Neural crest cell (in vitro differentiated cells): ENCODE data around the gene EXD3. TPM values are rescaled to one million over a fixed set of nuclear protein-coding genes. Genes with fewer than 3 reads are reported as not detected.
"Not testable (repeated sequence)": the region's sequence is repeated elsewhere in the genome, so short reads cannot be mapped to it uniquely, and the experiment has no call there.

Experiments
- DNase-seq: peaks from one replicate; pipeline ENCODE4 v3.0.0; 2021; ENCODE audit warnings: low read depth, mixed read lengths, low spot score
- H3K27ac Mint-ChIP-seq: one replicate; pipeline ENCODE4 v1.8.0; 2021; ENCODE audit warnings: mild to moderate bottlenecking, mixed read lengths; ENCODE audit not compliant: unreplicated experiment
- H3K27me3 Mint-ChIP-seq: 2 replicates; pipeline ENCODE4 v1.8.0; 2021; ENCODE audit warnings: low read depth, mild to moderate bottlenecking, mixed read lengths
- H3K36me3 Mint-ChIP-seq: 2 replicates; pipeline ENCODE4 v1.8.0; 2021; ENCODE audit warnings: low read depth, mild to moderate bottlenecking, mixed read lengths
- H3K4me1 Mint-ChIP-seq: 2 replicates; pipeline ENCODE4 v1.8.0; 2021; ENCODE audit warnings: mixed read lengths
- H3K4me3 Mint-ChIP-seq: one replicate; pipeline ENCODE4 v1.8.0; 2021; ENCODE audit warnings: mild to moderate bottlenecking, mixed read lengths
- H3K9me3 Mint-ChIP-seq: 2 replicates; pipeline ENCODE4 v1.8.0; 2021; ENCODE audit warnings: mixed read lengths
- microRNA-seq: library from miRNA; unstranded; fragments of <30 nt; microRNA quantifications from one replicate; pipeline ENCODE4, GENCODE V29; 2020
- total RNA-seq: library from RNA; stranded (reverse); gene quantifications from 2 replicates; pipeline ENCODE4 v1.2.1, GENCODE V29; 2021
- TF ChIP-seq, protein P1 (sequence below): fragments of 200-600 bp; sonication (generic); conservative IDR thresholded peaks from 2 replicates; pipeline ENCODE4 v1.5.0; 2021; ENCODE audit warnings: antibody characterized with exemption, mild to moderate bottlenecking

EXD3 gene
- total RNA-seq, 1 donor from 2014 or later, result 15.1 TPM

DNA sequence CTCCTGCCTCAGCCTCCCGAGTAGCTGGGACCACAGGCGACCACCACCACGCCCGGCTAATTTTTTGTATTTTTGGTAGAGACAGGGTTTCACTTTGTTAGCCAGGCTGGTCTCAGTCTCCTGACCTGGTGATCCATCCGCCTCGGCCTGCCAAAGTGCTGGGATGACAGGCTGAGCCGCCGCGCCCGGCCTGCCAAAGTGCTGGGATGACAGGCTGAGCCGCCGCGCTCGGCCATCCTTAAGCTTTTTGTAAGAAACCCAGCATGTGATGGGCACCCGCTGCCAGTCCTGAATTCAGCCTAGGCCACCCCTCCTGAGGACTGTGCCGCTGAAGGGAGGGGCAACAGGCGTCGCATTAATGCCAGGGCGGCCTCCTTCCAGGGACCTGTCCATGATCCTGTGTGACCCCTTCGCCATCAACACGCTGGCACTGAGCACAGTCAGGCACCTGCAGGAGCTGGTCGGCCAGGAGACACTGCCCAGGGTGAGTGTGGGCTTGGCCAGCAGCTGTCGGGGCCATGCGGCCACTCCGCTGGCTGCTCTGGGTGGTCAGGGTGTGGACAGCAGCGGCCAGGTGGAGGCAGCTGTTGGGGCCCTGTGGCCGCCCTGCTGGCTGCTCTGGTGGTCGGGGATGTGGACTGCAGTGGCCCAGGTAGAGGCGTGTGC, 157.3 kb downstream of the EXD3 start:
- Mint-ChIP-seq H3K9me3 (no peaks in the 10 kb centered on the region), H3K27me3 (no peaks in the 10 kb centered on the region), H3K4me1 (peaks cover 10% of the 10 kb centered on the region), H3K27ac (no peak overlapping the region), H3K4me3 (no peak overlapping the region), H3K36me3 (peaks cover 12% of the 10 kb centered on the region)
- TF ChIP-seq, protein P1, sequence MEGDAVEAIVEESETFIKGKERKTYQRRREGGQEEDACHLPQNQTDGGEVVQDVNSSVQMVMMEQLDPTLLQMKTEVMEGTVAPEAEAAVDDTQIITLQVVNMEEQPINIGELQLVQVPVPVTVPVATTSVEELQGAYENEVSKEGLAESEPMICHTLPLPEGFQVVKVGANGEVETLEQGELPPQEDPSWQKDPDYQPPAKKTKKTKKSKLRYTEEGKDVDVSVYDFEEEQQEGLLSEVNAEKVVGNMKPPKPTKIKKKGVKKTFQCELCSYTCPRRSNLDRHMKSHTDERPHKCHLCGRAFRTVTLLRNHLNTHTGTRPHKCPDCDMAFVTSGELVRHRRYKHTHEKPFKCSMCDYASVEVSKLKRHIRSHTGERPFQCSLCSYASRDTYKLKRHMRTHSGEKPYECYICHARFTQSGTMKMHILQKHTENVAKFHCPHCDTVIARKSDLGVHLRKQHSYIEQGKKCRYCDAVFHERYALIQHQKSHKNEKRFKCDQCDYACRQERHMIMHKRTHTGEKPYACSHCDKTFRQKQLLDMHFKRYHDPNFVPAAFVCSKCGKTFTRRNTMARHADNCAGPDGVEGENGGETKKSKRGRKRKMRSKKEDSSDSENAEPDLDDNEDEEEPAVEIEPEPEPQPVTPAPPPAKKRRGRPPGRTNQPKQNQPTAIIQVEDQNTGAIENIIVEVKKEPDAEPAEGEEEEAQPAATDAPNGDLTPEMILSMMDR, result no peak
- no peak for DNase-seq

DNA sequence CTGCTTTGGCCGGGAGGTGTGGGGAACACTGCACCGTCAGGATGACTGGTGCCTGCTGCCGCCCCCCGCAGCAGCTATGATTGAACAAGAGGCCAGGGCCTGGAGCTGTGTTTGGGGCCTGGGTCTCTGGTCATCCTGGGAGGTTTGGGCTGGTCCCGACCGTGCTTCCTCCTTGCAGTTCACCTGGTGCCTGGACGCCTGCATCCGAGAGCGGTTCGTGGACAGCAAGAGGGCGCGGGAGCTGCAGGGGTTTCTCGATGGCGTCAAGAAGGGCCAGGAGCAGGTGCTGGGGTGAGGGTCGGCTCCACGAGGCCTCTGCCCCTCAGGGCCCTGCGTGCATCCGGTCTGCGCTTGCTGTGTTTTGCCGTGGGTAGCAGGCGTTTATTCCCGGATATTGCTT, 158.9 kb downstream of the EXD3 start:
- H3K4me3 Mint-ChIP-seq, result no peak overlapping the region
- H3K27ac Mint-ChIP-seq, result no peak overlapping the region
- TF ChIP-seq, protein P1, result no peak
- H3K4me1 Mint-ChIP-seq, result peaks cover 10% of the 10 kb centered on the region
- H3K27me3 Mint-ChIP-seq, result no peaks in the 10 kb centered on the region
- peaks cover 10% of the 10 kb centered on the region for H3K36me3 Mint-ChIP-seq
- no peak for DNase-seq
- H3K9me3 Mint-ChIP-seq, result no peaks in the 10 kb centered on the region

DNA sequence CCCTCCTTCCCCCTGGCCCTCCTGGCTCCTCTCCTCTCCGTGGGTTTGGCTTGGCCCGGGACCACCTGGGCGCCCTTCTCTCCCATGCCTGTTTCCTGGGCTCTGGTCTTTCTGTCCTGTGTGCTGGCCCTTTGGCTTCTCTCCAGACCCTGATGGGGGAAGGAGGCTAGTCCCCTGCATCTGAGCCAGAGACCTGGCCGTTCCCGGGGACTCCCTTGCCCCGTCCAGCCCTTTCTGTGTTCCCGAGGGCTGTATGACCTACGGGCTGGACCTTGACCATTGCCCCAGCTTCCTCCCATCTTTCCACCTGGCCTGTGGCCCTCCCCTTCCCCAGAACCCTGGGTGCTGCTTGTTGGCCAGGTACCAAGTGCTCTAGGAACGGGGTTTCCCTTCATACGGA, 159.5 kb downstream of the EXD3 start:
- H3K9me3 Mint-ChIP-seq, result no peaks in the 10 kb centered on the region
- no peaks in the 10 kb centered on the region for H3K27me3 Mint-ChIP-seq
- peak overlapping the region; percentile 12 for H3K4me3 Mint-ChIP-seq
- no peak for DNase-seq
- peaks cover 7% of the 10 kb centered on the region for H3K36me3 Mint-ChIP-seq
- peak overlapping the region; percentile 6 for H3K27ac Mint-ChIP-seq
- H3K4me1 Mint-ChIP-seq, result peaks cover 7% of the 10 kb centered on the region
- TF ChIP-seq, protein P1, result no peak

DNA sequence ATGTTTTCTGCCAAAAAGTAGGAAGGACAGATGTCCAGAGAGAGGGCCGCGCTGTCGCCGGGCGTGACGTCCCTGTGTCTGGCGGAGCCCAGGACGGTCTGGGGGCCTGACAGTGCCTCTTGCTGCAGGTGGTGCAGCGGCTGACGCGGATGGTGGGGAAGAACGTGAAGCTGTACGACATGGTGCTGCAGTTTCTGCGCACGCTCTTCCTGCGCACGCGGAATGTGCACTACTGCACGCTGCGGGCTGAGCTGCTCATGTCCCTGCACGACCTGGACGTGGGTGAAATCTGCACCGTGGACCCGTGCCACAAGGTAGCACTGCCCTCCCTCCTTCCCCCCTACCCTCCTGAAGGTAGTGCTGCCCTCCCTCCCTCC, 160.1 kb downstream of the EXD3 start:
- DNase-seq, result no peak
- TF ChIP-seq, protein P1, result no peak
- Mint-ChIP-seq H3K27ac (no peak overlapping the region), H3K9me3 (no peaks in the 10 kb centered on the region), H3K4me1 (peaks cover 5% of the 10 kb centered on the region), H3K4me3 (no peak overlapping the region), H3K36me3 (peaks cover 6% of the 10 kb centered on the region), H3K27me3 (no peaks in the 10 kb centered on the region)

DNA sequence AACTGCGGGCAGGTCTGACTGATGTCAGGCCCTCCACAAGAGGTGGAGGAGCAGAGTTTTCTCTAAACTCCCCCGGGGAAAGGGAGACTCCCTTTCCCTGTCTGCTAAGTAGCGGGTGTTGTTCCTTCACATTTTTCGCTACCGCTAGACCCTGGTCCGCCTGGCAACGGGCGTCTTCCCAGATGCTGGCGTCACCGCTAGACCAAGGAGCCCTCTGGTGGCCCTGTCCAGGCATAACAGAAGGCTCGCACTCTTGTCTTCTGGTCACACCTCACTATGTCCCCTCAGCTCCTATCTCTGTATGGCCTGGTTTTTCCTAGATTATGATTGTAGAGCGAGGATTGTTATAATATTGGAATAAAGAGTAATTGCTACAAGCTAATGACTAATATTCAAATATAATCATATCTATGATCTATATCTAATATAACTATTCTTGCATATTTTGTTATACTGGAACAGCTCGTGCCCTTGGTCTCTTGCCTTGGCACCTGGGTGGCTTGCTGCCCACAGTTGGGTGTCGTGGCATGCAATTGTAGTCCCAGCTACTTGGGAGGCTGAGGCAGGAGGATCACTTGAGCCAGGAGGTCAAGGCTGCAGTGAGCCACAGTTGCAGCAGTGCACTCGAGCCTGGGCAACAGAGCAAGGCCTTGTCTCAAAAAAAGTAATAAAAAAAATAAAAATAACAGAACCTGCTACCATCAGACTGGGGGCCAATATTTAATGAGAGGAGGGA, 160.6 kb downstream of the EXD3 start:
- not testable (repeated sequence) for H3K27me3 Mint-ChIP-seq, H3K4me1 Mint-ChIP-seq, H3K9me3 Mint-ChIP-seq, H3K27ac Mint-ChIP-seq, DNase-seq, H3K36me3 Mint-ChIP-seq
- TF ChIP-seq, protein P1, result peak; percentile 62
- H3K4me3 Mint-ChIP-seq, result peak overlapping the region; percentile 47

Small RNA genes within 50 kb of the gene (microRNA-seq; reads per million reads assigned to microRNA genes)
- 16.6 reads per million, percentile 32 among the genes with 10 or more reads in this experiment for gene MIR7114

Other genes with a start within 250 kb of the EXD3 start
- 69.3 and 71.7 TPM in 2 replicates for gene ANAPC2, start 234.6 kb downstream of the EXD3 start, total RNA-seq
- 64.8 and 66.4 TPM in 2 replicates for gene SSNA1, start 234.5 kb downstream of the EXD3 start, total RNA-seq
- 22.0 and 25.1 TPM in 2 replicates for gene TPRN, start 222.4 kb downstream of the EXD3 start, total RNA-seq
- gene TMEM203, start 217.5 kb downstream of the EXD3 start, total RNA-seq, result 45.0 and 49.7 TPM in 2 replicates
- 36.6 and 39.4 TPM in 2 replicates for gene NDOR1, start 217.5 kb downstream of the EXD3 start, total RNA-seq
- 9.7 and 10.1 TPM in 2 replicates for gene RNF208, start 200.9 kb downstream of the EXD3 start, total RNA-seq
- gene CYSRT1, start 198.0 kb downstream of the EXD3 start, total RNA-seq, result 1.2 and 1.6 TPM in 2 replicates
- 0.16 TPM in 1 of 2 replicates, not detected in the other for gene RNF224, start 195.7 kb downstream of the EXD3 start, total RNA-seq
- not detected in 2 replicates for gene SLC34A3, start 192.3 kb downstream of the EXD3 start, total RNA-seq
- 329 and 336 TPM in 2 replicates for gene TUBB4B, start 181.9 kb downstream of the EXD3 start, total RNA-seq
- gene STPG3, start 171.9 kb downstream of the EXD3 start, total RNA-seq, result 0.26 TPM in 1 of 2 replicates, not detected in the other
- 76.7 and 79.0 TPM in 2 replicates for gene NELFB, start 167.8 kb downstream of the EXD3 start, total RNA-seq
- gene TOR4A, start 145.4 kb downstream of the EXD3 start, total RNA-seq, result 0.75 and 0.86 TPM in 2 replicates
- gene NRARP, start 120.9 kb downstream of the EXD3 start, total RNA-seq, result 31.7 and 33.7 TPM in 2 replicates
- 0.89 and 0.98 TPM in 2 replicates for gene NOXA1, start 231 bp upstream of the EXD3 start, total RNA-seq
- 0.12 and 0.14 TPM in 2 replicates for gene ENTPD8, start 18.2 kb upstream of the EXD3 start, total RNA-seq
- 64.4 and 65.3 TPM in 2 replicates for gene NSMF, start 36.2 kb upstream of the EXD3 start, total RNA-seq
- gene PNPLA7, start 127.2 kb upstream of the EXD3 start, total RNA-seq, result 1.8 and 2.2 TPM in 2 replicates
- 40.9 and 42.0 TPM in 2 replicates for gene MRPL41, start 128.7 kb upstream of the EXD3 start, total RNA-seq
- 59.0 and 63.0 TPM in 2 replicates for gene DPH7, start 155.8 kb upstream of the EXD3 start, total RNA-seq
- gene ZMYND19, start 167.3 kb upstream of the EXD3 start, total RNA-seq, result 71.9 and 72.6 TPM in 2 replicates
- 18.1 and 20.1 TPM in 2 replicates for gene ARRDC1, start 182.5 kb upstream of the EXD3 start, total RNA-seq
- 163 and 167 TPM in 2 replicates for gene EHMT1, start 195.8 kb upstream of the EXD3 start, total RNA-seq